H1 (cell line): ENCODE data around the gene PXN.

Source experiments
- EZH2 ChIP-seq: fragments of 200-600 bp; sonication (generic); IDR thresholded peaks from 2 replicates; pipeline ENCODE4 v1.7.1; 2012; ENCODE audit warnings: low read depth, mild to moderate bottlenecking, moderate library complexity, low read length, inconsistent platforms; ENCODE audit not compliant: severe bottlenecking
- POLR2AphosphoS5 ChIP-seq: IDR thresholded peaks from 2 replicates; pipeline ENCODE4 v1.6.1; 2011; ENCODE audit warnings: low read depth, low read length
- SIX5 ChIP-seq: IDR thresholded peaks from 2 replicates; pipeline ENCODE4 v1.6.1; 2011; ENCODE audit warnings: mild to moderate bottlenecking, low read depth, low read length
- TAF1 ChIP-seq: IDR thresholded peaks from 2 replicates; pipeline ENCODE4 v1.6.1; 2011; ENCODE audit warnings: mild to moderate bottlenecking, low read depth, low read length
- TF ChIP-seq, protein P1 (sequence below), 3 experiments: IDR thresholded peaks; 1 replicate in 2 of 3; 2 replicates in 1 of 3; pipeline versions ENCODE4 v1.5.1 to v1.6.1; 2011; ENCODE audit warnings: low read length in 3 of 3, mild to moderate bottlenecking in 3 of 3, inconsistent platforms in 2 of 3, low read depth in 1 of 3, moderate library complexity in 1 of 3; ENCODE audit not compliant: insufficient read depth in 1 of 3; ENCODE audit errors: control extremely low read depth in 1 of 3

DNA sequence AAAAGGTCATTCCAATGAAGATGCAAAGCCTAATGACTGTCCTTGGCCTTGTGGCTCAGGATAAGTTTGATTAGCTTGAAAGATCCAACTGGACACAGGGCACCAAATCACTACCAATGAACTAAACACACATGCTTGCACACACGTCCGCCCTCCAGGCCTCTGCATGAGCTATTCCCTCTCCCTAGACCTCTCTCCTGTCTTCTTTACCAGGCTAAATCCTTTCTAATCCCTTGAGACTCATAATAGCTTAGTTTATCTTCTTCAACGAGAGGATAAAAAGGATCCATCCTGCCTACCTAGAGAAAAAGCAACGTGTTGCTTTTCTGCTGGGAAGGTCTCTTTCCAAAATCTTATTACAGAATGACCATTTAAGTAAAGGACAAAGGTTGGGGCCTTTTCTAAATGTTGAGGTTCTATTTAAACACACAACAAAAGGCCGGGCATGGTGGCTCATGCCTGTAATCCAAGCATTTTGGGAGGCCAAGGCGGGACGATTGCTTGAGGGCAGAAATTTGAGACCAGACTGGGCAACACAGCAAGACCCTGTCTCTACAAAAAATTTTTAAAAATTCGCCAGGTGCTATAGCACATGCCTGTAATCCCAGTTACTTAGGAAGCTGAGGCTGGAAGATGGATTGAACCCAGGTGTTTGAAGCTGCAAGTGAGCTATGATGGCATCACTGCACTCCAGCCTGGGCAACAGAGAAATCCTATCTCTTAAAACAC, 22.4 kb downstream of the PXN start:
- TF ChIP-seq SIX5 (no peak), POLR2AphosphoS5 (no peak), EZH2 (no peak), TAF1 (no peak)
- TF ChIP-seq, protein P1, sequence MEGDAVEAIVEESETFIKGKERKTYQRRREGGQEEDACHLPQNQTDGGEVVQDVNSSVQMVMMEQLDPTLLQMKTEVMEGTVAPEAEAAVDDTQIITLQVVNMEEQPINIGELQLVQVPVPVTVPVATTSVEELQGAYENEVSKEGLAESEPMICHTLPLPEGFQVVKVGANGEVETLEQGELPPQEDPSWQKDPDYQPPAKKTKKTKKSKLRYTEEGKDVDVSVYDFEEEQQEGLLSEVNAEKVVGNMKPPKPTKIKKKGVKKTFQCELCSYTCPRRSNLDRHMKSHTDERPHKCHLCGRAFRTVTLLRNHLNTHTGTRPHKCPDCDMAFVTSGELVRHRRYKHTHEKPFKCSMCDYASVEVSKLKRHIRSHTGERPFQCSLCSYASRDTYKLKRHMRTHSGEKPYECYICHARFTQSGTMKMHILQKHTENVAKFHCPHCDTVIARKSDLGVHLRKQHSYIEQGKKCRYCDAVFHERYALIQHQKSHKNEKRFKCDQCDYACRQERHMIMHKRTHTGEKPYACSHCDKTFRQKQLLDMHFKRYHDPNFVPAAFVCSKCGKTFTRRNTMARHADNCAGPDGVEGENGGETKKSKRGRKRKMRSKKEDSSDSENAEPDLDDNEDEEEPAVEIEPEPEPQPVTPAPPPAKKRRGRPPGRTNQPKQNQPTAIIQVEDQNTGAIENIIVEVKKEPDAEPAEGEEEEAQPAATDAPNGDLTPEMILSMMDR (IDR thresholded peaks at IDR 0.05; ENCODE audit: control extremely low read depth in 1 of 3, insufficient read depth in 1 of 3, low read depth in 1 of 3, low read length in 3 of 3) = no peak
